ENCODE data around the gene CFAP90.

DNA sequence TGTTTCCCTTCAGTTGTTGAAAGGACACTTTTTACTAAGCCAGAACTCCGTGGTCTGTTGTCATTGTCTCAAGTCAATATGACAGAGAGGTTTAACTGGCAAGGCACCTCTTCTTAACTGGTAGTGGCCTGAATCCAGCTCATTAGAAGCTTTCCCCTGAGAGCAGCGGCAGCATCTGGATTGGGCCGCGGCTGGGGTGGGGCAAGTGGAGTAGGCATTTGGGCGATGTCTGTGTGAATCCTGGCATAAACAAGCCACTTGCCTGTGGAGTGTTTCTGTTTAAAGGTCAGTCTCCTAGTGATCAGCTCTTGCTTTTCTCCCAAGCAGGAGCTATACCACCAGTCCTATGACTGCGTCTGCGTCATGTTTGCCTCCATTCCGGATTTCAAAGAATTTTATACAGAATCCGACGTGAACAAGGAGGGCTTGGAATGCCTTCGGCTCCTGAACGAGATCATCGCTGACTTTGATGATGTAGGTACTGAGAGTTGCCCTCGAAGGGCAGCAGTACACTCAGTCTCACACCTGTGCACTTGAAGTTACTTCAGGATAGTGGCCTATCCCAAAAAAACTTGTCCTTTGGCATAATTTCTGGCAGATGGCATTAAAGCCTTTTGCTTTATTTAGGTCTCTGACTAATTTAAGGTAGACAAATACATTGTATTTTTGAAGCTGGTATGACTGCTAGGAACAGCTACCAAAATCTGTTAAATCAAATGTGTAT is 48.9 kb downstream of the CFAP90 start:
- TF ChIP-seq, protein P1, sequence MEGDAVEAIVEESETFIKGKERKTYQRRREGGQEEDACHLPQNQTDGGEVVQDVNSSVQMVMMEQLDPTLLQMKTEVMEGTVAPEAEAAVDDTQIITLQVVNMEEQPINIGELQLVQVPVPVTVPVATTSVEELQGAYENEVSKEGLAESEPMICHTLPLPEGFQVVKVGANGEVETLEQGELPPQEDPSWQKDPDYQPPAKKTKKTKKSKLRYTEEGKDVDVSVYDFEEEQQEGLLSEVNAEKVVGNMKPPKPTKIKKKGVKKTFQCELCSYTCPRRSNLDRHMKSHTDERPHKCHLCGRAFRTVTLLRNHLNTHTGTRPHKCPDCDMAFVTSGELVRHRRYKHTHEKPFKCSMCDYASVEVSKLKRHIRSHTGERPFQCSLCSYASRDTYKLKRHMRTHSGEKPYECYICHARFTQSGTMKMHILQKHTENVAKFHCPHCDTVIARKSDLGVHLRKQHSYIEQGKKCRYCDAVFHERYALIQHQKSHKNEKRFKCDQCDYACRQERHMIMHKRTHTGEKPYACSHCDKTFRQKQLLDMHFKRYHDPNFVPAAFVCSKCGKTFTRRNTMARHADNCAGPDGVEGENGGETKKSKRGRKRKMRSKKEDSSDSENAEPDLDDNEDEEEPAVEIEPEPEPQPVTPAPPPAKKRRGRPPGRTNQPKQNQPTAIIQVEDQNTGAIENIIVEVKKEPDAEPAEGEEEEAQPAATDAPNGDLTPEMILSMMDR (IDR thresholded peaks at IDR 0.05; ENCODE audit: insufficient read depth, low read length, poor library complexity, severe bottlenecking): no peak
- no peak for TF ChIP-seq EZH2phosphoT487 (conservative IDR thresholded peaks at IDR 0.05; ENCODE audit: low read length)
